ENCODE data around the gene RGMB. TPM values are rescaled to one million over a fixed set of nuclear protein-coding genes. Genes with fewer than 3 reads are reported as not detected.
"Not testable (repeated sequence)": the region's sequence is repeated elsewhere in the genome, so short reads cannot be mapped to it uniquely, and the experiment has no call there.

The RGMB gene, protein sequence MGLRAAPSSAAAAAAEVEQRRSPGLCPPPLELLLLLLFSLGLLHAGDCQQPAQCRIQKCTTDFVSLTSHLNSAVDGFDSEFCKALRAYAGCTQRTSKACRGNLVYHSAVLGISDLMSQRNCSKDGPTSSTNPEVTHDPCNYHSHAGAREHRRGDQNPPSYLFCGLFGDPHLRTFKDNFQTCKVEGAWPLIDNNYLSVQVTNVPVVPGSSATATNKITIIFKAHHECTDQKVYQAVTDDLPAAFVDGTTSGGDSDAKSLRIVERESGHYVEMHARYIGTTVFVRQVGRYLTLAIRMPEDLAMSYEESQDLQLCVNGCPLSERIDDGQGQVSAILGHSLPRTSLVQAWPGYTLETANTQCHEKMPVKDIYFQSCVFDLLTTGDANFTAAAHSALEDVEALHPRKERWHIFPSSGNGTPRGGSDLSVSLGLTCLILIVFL
- 29.7 TPM for total RNA-seq

- Histone ChIP-seq H3K9me3 (ENCODE audit: control insufficient read depth in 3 of 3, low read length in 3 of 3) (no peaks in the 10 kb centered on the region), H3K4me1 (ENCODE audit: control insufficient read depth in 3 of 3, insufficient read depth in 3 of 3, low read length in 3 of 3) (peaks cover 33 to 47% (median 40%) of the 10 kb centered on the region in 3 donors), H3K36me3 (ENCODE audit: control insufficient read depth in 3 of 3, insufficient read depth in 3 of 3, low read length in 3 of 3) (no peaks in the 10 kb centered on the region), H3K4me3 (ENCODE audit: low read length in 3 of 3) (peak within 1 kb of the TSS; percentile 82 to 92 (median 85)), H3K9ac (ENCODE audit: low read depth in 1 of 3, low read length in 3 of 3) (peak within 1 kb of the TSS; percentile 83 to 91 (median 90)), H3K27ac (ENCODE audit: low read depth, low read length) (peak within 1 kb of the TSS; percentile 86), H3K27me3 (ENCODE audit: control insufficient read depth in 3 of 3, insufficient read depth in 3 of 3, low read length in 3 of 3) (no peaks in the 10 kb centered on the region)
Observed at GRCh38 chr5:98773464-98774191, at the start of gene RGMB. Gene RGMB (plus strand): TSS chr5:98773663. CDS start chr5:98774071, 408 bp downstream.

- no peak overlapping the region for H3K9ac ChIP-seq (ENCODE audit: low read depth in 1 of 3, low read length in 3 of 3)
- H3K4me3 ChIP-seq (ENCODE audit: low read length in 3 of 3), result no peak overlapping the region
- H3K4me1 ChIP-seq (ENCODE audit: control insufficient read depth in 3 of 3, insufficient read depth in 3 of 3, low read length in 3 of 3), result no peaks in the 10 kb centered on the region
- no peak overlapping the region for H3K27ac ChIP-seq (ENCODE audit: low read depth, low read length)
- H3K9me3 ChIP-seq (ENCODE audit: control insufficient read depth in 3 of 3, low read length in 3 of 3), result no peaks in the 10 kb centered on the region
- no peaks in the 10 kb centered on the region for H3K36me3 ChIP-seq (ENCODE audit: control insufficient read depth in 3 of 3, insufficient read depth in 3 of 3, low read length in 3 of 3)
- H3K27me3 ChIP-seq (ENCODE audit: control insufficient read depth in 3 of 3, insufficient read depth in 3 of 3, low read length in 3 of 3), result no peaks in the 10 kb centered on the region
Observed at GRCh38 chr5:98726258-98726657, 47.2 kb upstream of the RGMB start.

GRCh38 chr5:98727686-98728085 lies 45.8 kb upstream of the RGMB start:
- no peak overlapping the region for H3K27ac ChIP-seq (ENCODE audit: low read depth, low read length)
- H3K9ac ChIP-seq (ENCODE audit: low read depth in 1 of 3, low read length in 3 of 3), result no peak overlapping the region
- H3K4me3 ChIP-seq (ENCODE audit: low read length in 3 of 3), result no peak overlapping the region
- H3K27me3 ChIP-seq (ENCODE audit: control insufficient read depth in 3 of 3, insufficient read depth in 3 of 3, low read length in 3 of 3), result no peaks in the 10 kb centered on the region
- no peaks in the 10 kb centered on the region for H3K4me1 ChIP-seq (ENCODE audit: control insufficient read depth in 3 of 3, insufficient read depth in 3 of 3, low read length in 3 of 3)
- H3K36me3 ChIP-seq (ENCODE audit: control insufficient read depth in 3 of 3, insufficient read depth in 3 of 3, low read length in 3 of 3), result no peaks in the 10 kb centered on the region
- no peaks in the 10 kb centered on the region for H3K9me3 ChIP-seq (ENCODE audit: control insufficient read depth in 3 of 3, low read length in 3 of 3)

DNA sequence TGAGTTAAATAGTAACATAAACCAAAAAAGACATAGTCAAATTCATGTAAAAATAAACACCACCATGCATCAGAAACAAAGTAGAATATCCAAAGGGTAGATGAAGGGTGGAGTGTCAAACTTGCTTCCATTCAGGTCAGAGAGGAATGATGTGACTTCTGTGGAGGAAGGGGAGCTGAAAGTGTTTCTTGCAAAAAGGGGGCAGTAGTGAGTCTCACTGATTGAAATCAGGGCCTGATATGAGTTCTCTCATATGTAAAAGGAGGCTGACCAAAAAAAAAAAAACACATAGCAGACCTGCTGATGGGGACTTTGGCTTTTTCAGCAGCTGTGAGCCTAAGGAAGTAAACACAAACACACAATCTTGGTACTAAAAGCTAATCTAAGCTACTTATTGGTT lies 38.8 kb upstream of the RGMB start:
- Histone ChIP-seq H3K4me1 (ENCODE audit: control insufficient read depth in 3 of 3, insufficient read depth in 3 of 3, low read length in 3 of 3) (no peaks in the 10 kb centered on the region), H3K27ac (ENCODE audit: low read depth, low read length) (no peak overlapping the region), H3K27me3 (ENCODE audit: control insufficient read depth in 3 of 3, insufficient read depth in 3 of 3, low read length in 3 of 3) (no peaks in the 10 kb centered on the region), H3K9ac (ENCODE audit: low read depth in 1 of 3, low read length in 3 of 3) (no peak overlapping the region), H3K9me3 (ENCODE audit: control insufficient read depth in 3 of 3, low read length in 3 of 3) (no peaks in the 10 kb centered on the region), H3K36me3 (ENCODE audit: control insufficient read depth in 3 of 3, insufficient read depth in 3 of 3, low read length in 3 of 3) (no peaks in the 10 kb centered on the region), H3K4me3 (ENCODE audit: low read length in 3 of 3) (no peak overlapping the region)

DNA sequence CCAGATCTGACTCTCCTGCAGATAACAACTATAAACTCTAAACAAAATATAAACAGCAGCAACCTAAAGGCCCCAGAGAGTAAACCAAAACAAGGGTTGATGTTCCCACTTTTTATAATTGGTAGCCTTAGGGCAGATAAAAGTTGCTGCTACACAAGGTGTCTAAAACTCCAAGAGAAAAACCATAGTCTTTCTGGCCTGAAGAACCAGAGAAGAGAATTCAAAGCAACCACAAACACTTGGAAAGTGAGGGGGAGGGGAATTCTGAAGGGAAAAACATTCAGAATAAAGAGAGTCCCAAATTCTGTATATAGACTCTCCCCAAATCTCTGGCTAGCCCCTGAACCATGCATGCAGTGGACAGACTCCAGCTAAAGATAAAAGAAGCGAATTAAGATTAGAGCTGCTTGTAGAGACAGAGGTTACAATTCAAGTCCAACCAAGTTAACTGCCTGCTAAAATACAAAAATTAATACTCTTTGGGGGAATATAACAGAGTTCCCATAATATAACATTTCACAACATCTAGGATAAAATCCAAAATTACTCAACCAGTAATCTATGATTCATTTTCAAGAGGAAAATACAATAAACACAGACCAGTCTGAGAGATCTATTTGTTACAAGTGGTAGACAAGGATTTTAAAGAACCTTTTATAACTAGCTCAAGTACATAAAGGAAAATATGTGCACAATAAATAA lies 37.5 kb upstream of the RGMB start:
- Histone ChIP-seq H3K27me3 (ENCODE audit: control insufficient read depth in 3 of 3, insufficient read depth in 3 of 3, low read length in 3 of 3) (no peaks in the 10 kb centered on the region), H3K36me3 (ENCODE audit: control insufficient read depth in 3 of 3, insufficient read depth in 3 of 3, low read length in 3 of 3) (no peaks in the 10 kb centered on the region), H3K4me1 (ENCODE audit: control insufficient read depth in 3 of 3, insufficient read depth in 3 of 3, low read length in 3 of 3) (no peaks in the 10 kb centered on the region), H3K9ac (ENCODE audit: low read depth in 1 of 3, low read length in 3 of 3) (no peak overlapping the region), H3K9me3 (ENCODE audit: control insufficient read depth in 3 of 3, low read length in 3 of 3) (no peaks in the 10 kb centered on the region), H3K4me3 (ENCODE audit: low read length in 3 of 3) (no peak overlapping the region), H3K27ac (ENCODE audit: low read depth, low read length) (no peak overlapping the region)

GRCh38 chr5:98736753-98737152 lies 36.7 kb upstream of the RGMB start:
- Histone ChIP-seq H3K9ac (ENCODE audit: low read depth in 1 of 3, low read length in 3 of 3) (no peak overlapping the region), H3K4me1 (ENCODE audit: control insufficient read depth in 3 of 3, insufficient read depth in 3 of 3, low read length in 3 of 3) (no peaks in the 10 kb centered on the region), H3K27ac (ENCODE audit: low read depth, low read length) (no peak overlapping the region), H3K36me3 (ENCODE audit: control insufficient read depth in 3 of 3, insufficient read depth in 3 of 3, low read length in 3 of 3) (no peaks in the 10 kb centered on the region), H3K9me3 (ENCODE audit: control insufficient read depth in 3 of 3, low read length in 3 of 3) (no peaks in the 10 kb centered on the region), H3K27me3 (ENCODE audit: control insufficient read depth in 3 of 3, insufficient read depth in 3 of 3, low read length in 3 of 3) (no peaks in the 10 kb centered on the region), H3K4me3 (ENCODE audit: low read length in 3 of 3) (no peak overlapping the region)

GRCh38 chr5:98737441-98737840 lies 36.0 kb upstream of the RGMB start:
- not testable (repeated sequence) for H3K4me1 ChIP-seq (ENCODE audit: control insufficient read depth in 3 of 3, insufficient read depth in 3 of 3, low read length in 3 of 3); H3K9ac ChIP-seq (ENCODE audit: low read depth in 1 of 3, low read length in 3 of 3); H3K4me3 ChIP-seq (ENCODE audit: low read length in 3 of 3); H3K27ac ChIP-seq (ENCODE audit: low read depth, low read length); H3K27me3 ChIP-seq (ENCODE audit: control insufficient read depth in 3 of 3, insufficient read depth in 3 of 3, low read length in 3 of 3); H3K9me3 ChIP-seq (ENCODE audit: control insufficient read depth in 3 of 3, low read length in 3 of 3); H3K36me3 ChIP-seq (ENCODE audit: control insufficient read depth in 3 of 3, insufficient read depth in 3 of 3, low read length in 3 of 3)

- not testable (repeated sequence) for H3K9ac ChIP-seq (ENCODE audit: low read depth in 1 of 3, low read length in 3 of 3); H3K9me3 ChIP-seq (ENCODE audit: control insufficient read depth in 3 of 3, low read length in 3 of 3); H3K4me3 ChIP-seq (ENCODE audit: low read length in 3 of 3); H3K36me3 ChIP-seq (ENCODE audit: control insufficient read depth in 3 of 3, insufficient read depth in 3 of 3, low read length in 3 of 3); H3K27me3 ChIP-seq (ENCODE audit: control insufficient read depth in 3 of 3, insufficient read depth in 3 of 3, low read length in 3 of 3); H3K4me1 ChIP-seq (ENCODE audit: control insufficient read depth in 3 of 3, insufficient read depth in 3 of 3, low read length in 3 of 3); H3K27ac ChIP-seq (ENCODE audit: low read depth, low read length)
Observed at GRCh38 chr5:98738481-98739149, 34.8 kb upstream of the RGMB start.

DNA sequence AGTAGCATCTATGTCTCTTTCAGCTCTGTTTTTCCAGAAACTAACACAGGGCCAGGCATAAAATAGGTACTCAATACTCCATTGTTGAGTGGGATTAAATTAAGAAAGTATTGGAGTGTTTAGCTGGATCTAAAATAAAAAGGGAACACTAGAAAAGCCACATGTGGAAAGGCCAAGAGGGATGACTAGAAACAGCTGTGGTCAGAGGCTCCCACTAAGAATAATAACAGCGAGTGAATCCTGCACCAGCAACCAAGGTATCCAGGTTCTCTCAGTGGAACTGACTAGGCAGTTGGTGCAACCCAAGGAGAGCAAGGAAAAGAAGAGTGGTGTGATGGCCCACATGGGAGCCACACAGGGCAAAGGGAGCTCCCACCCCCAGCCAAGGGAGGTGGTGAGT lies 31.5 kb upstream of the RGMB start:
- no peaks in the 10 kb centered on the region for H3K9me3 ChIP-seq (ENCODE audit: control insufficient read depth in 3 of 3, low read length in 3 of 3)
- H3K4me1 ChIP-seq (ENCODE audit: control insufficient read depth in 3 of 3, insufficient read depth in 3 of 3, low read length in 3 of 3), result no peaks in the 10 kb centered on the region
- H3K9ac ChIP-seq (ENCODE audit: low read depth in 1 of 3, low read length in 3 of 3), result no peak overlapping the region
- no peak overlapping the region for H3K27ac ChIP-seq (ENCODE audit: low read depth, low read length)
- no peaks in the 10 kb centered on the region for H3K36me3 ChIP-seq (ENCODE audit: control insufficient read depth in 3 of 3, insufficient read depth in 3 of 3, low read length in 3 of 3)
- no peaks in the 10 kb centered on the region for H3K27me3 ChIP-seq (ENCODE audit: control insufficient read depth in 3 of 3, insufficient read depth in 3 of 3, low read length in 3 of 3)
- no peak overlapping the region for H3K4me3 ChIP-seq (ENCODE audit: low read length in 3 of 3)
